GM21528 (cell line): ENCODE results near the gene NDUFS2.
A peak's percentile ranks its signal among the peaks of the same experiment; 100 is the strongest.

Experiments used
- ATAC-seq: cut with Tn5 transposase; IDR thresholded peaks from one replicate; pipeline ENCODE4 v1.9.1; 2021; ENCODE audit warnings: mild to moderate bottlenecking, moderate library complexity; ENCODE audit not compliant: unreplicated experiment, low FRiP score

NDUFS2 gene

GRCh38 chr1:161192476-161193465 lies 9.4 kb upstream of the NDUFS2 start:
- ATAC-seq, result no peak

DNA sequence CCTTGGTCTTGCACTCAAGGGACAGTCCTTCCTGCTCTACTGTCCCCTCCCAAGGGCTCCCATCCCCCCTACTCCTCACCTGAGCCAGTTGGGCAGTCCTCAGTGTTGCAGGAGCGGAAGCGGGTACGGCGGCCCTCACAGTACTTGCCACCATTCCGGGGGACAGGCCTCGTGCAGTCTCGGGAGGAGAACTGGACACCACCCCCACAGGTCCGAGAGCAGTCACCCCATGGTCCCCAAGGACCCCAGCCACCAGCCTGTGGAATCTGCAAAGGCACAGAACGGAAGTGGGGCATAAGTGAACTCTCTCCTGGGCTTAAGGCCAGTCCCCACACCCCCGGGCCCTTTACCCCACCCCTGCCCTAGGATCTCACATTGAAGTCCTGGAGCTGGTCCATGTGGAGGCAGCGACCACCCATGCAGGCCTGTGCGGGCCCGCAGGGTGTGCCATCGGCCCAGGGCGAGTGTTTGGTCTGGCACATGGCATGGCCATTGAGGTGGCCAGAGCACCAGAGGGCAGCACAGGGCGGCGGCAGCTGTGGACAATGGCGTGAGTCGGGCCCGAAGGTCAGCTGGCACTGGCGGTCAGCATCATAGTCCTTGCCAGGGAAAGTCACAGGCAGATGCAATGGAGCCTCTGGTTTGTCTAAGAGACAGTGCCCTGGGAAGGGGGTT lies 8.5 kb upstream of the NDUFS2 start:
- ATAC-seq, result no peak

- peak; percentile 58 for ATAC-seq
These were observed 7.0 kb upstream of the NDUFS2 start for GRCh38 chr1:161195171-161195570.

- ATAC-seq, result no peak
These were observed 6.1 kb upstream of the NDUFS2 start for GRCh38 chr1:161196111-161196510.

DNA sequence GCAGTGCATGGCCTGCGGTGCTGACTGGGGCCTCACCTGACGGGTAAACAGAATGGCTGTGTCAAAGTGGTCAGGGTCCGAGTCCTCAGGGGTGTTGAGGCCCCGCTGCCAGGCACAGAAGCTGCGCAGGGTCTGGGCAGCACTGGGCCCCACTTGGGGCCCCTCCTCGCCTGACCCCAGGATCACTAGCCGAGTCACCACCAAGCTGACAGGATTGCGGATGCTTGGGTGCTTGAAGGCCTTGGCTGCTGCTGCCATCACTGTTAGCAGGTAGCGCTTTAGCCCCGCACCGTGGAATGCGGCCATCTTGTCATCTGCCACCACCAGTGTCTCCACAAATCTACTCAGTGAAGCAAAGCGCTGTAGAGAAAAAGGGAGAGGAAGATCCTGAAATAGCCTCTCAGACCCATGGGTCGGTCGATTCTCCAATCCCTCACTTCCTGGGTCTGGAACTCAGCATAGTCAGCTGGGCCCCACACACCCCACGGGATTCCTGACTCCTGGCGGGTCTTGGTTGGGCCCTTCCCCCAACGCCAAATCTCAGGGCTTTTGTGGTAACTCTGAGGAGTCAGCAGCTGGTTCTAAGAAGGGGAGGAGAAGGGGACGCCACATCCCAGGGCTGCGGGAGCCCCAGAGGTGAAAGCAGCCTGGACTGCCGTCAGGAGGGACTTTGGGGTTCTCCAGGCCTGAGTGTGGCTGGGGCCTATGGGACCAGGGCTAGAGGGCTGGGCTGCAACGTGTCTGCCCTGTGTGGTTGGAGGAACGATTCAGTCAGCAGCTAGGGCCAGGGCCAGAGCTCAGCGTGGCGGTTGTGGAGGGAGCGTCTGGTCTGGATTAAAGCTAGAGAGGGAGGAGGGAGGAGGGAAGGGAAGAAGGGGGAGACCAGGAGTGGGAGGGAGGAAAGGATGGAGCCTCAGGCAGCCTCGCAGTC lies 5.4 kb upstream of the NDUFS2 start:
- no peak for ATAC-seq

GRCh38 chr1:161197560-161198193 lies 4.5 kb upstream of the NDUFS2 start:
- ATAC-seq, result no peak

- no peak for ATAC-seq
These were observed 3.8 kb upstream of the NDUFS2 start for GRCh38 chr1:161198194-161198896.

DNA sequence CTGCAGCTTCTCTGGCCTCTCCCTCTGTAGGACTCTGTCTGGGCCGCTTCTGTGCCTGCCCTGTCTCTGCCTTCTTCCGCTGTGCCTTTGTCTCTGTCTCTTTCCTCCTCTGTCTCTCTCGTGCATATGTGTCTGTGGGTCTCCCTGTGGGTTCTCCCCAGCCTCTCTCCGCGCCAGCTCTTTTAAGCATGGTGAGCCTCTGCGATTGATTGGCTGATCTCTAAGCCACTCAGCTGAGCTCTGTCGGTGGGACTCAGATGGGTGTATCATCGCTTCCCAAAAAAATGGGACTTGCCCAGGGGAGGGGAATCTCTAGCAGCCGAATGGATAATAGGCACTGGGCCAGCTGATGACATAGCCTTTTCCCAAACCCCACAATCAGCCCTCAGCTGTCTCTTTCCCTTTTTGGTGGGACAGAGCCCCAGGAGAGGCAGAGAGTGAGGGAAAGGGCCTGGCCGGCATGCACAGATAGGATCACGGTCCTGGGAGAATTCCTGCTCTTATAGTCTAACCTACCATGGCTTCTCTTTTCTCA lies 3.2 kb upstream of the NDUFS2 start, which contains the start of gene ADAMTS4:
Gene ADAMTS4, minus strand, starts transcription at position 158 of the 535 bp plus-strand sequence. CDS start 427 bp downstream, outside the sequence.
- ATAC-seq, result no peak

GRCh38 chr1:161199506-161200139 lies 2.5 kb upstream of the NDUFS2 start:
- no peak for ATAC-seq

DNA sequence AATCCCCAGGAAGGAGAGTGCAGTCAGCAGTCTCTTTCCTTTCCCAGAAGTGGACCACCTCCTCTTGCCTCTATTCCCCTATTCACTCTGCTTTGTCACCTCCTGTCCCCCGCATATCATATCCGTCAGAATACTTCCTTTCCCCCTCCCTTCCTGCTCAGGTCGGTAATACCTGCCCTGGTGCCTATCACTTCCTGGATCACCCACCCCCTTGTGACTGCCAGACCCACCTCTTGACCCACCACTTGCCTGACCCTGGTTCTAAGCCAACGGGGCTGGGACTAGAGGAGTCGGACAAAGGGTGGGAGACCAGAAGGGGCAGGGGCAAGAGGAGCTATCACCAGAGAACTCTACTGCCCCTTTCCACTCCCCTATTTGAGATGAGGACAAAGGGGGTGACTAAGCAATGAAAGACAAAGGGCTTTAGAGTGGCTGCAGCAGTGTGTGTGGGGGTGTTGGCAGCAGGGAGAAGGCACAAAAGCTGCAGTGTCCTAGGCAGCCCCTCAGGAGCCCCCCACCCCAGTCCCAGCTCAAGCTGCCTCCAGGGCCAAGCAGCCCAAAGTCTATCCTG lies 1.7 kb upstream of the NDUFS2 start:
- no peak for ATAC-seq

GRCh38 chr1:161200992-161201835 lies 953 bp upstream of the NDUFS2 start:
- no peak for ATAC-seq

DNA sequence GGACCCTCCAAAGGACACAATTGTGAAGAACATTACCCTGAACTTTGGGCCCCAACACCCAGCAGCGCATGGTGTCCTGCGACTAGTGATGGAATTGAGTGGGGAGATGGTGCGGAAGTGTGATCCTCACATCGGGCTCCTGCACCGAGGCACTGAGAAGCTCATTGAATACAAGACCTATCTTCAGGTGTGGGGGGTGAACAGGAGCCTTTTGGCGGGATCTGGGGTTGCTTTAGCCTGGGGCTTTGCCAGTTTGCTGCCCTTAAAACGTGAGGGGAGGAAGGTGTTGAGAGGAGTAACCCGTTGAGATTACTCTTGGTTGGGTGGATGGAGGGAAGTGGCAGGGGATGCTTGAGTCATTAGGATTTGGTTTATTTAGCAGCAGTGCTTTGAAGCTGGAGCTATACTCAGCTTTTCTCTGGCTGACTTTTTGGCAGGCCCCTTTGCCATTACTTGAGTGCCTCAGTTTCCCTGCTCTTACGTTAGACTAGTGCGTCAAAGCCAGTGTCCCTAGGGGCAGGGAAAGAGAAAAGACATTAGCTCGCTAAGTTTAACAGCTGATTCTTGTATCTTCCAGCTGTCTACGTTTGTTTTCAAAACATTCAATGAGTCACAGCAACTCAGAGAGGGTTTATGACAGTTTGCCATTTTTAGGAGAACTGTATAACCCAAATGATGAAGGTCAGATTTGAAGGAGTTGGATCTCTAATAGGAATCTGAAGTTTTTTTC lies 4.4 kb downstream of the NDUFS2 start:
- no peak for ATAC-seq

- ATAC-seq, result no peak
These were observed 5.0 kb downstream of the NDUFS2 start for GRCh38 chr1:161207173-161207572.

GRCh38 chr1:161209790-161210409 lies 7.7 kb downstream of the NDUFS2 start:
- no peak for ATAC-seq

DNA sequence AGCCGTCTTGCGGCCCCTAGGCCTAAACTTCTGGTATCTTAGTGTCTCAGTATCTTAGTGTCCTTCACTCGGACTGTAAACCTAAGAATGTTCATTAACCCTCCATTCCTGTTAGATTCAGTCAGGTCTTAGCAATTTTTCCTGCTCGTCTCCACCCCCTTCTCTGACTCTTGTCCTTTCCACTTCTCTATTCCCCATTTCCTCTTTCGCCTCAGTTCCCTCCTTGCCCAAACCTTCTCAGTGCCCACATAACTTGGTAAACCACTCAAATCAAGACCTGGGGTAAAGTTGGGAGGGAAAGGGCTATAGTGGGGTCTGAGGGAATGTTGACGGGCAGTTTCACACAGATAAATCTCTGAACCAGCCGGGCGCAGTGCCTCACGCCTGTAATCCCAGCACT lies 12.2 kb downstream of the NDUFS2 start:
- ATAC-seq, result no peak

- no peak for ATAC-seq
These were observed 12.9 kb downstream of the NDUFS2 start, which contains the start of gene FCER1G for GRCh38 chr1:161215076-161215475. Gene FCER1G (plus strand): TSS chr1:161215295. CDS start chr1:161215322, 27 bp downstream.
